Activated CD8-positive, alpha-beta memory T cell treated with anti-CD3 and anti-CD28 coated beads for 1 hour (primary cell): ENCODE results near the gene USP5.

Source experiments
- DNase-seq, 2 donors: peaks; one replicate each; pipeline ENCODE4 v3.0.0-alpha.2; 2020; ENCODE audit warnings: low read depth in 1 of 2; ENCODE audit errors: extremely low read depth in 1 of 2

The USP5 gene

DNA sequence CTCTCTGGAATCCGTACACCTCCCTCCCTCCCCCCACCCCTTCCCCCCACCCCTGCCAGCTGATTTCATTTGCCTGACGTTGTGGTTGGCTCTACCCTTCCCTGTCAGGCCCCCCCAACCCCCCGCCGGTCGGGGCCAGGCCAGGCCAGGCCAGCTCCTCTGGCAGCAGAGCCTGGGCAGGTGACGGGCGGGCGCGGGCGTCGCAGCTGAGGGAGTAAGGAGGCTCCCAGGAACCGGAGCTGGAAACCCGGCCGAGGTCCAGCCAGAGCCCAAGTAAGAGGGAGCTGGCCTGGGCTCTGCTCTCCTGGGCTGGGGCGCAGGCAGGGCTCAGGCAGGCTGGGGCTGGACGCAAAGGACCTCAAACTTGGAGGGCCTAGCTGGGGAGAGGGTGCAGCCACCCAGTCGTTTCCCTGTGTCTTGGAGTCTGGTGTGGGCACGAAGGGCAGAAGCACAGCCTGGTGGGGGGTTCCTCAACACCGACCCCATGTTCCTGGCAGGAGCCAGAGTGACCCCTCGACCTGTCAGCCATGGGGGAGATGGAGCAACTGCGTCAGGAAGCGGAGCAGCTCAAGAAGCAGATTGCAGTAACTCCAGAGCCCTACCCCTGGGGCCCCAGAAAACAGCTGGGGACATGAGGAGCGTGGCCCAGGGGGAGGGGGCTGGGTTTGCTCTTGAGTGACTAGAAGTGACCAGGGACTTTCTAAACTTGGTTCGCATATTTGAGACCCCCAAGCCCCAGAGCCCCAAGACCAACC lies 11.0 kb upstream of the USP5 start, which contains the start of gene GNB3:
TSS of gene GNB3 (plus strand) at position 165 of the 755 bp plus-strand sequence. CDS start at position 528, 363 bp downstream.
- no peak for DNase-seq

DNA sequence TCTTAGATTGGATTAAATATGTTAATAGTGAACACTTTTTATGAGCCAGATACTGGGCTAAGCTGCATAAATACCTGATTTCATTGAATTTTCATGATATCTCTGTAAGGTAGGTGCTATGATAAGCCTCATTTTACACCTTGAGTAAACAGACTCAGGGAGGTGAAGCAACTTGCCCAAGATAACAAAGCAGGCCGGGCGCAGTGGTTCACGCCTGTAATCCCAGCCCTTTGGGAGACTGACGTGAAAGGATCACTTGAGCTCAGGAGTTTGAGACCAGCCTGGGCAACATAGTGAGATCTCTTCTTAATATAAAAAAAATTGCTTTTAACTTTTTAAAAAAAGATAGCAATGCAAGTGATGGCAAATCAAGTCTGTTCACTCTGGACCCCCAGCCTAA lies 9.9 kb upstream of the USP5 start:
- no peak for DNase-seq

DNA sequence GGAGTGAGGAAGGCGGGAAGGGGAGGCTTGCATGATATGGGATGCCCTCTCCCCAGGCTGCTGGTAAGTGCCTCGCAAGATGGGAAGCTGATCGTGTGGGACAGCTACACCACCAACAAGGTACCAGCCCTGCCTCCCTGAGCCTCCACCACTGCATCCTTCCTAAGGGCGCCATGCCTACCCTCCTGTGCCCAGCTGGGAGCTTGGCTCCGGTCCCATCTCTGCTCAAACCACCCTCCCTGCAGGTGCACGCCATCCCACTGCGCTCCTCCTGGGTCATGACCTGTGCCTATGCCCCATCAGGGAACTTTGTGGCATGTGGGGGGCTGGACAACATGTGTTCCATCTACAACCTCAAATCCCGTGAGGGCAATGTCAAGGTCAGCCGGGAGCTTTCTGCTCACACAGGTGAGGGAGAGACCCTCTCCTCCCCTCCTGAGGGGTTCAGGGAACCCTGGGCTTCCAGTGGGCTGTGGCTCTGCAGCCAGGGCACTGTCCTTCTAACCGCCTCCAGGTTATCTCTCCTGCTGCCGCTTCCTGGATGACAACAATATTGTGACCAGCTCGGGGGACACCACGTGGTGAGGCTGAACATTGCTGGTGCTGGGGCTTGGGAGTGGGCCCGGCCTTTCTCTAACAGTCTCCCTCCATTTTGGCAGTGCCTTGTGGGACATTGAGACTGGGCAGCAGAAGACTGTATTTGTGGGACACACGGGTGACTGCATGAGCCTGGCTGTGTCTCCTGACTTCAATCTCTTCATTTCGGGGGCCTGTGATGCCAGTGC lies 8.6 kb upstream of the USP5 start:
- no peak for DNase-seq

- no peak for DNase-seq
Measured at GRCh38 chr12:6845395-6845794, 6.6 kb upstream of the USP5 start.

DNA sequence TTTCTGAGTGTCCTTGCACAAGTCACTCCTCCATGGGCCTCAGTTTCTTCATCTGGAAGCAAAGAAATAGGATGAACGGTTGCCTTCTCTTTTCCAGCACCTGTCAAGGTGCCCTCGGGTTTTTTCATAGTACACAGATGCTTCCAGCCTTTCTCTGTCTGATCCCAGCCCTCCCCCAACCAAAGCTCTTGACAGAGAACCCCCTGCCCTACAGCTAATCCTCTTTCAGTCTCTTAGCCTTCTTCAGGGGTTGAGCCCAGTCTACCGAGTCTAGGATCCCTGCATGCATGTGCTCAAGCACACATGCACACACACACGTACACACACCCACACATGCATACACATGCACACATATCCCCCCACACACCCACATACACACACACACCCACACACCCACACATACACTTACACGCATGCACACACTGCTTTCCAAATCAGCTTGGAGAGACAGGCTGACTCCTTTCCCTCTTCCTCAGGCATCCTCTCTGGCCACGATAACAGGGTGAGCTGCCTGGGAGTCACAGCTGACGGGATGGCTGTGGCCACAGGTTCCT lies 5.6 kb upstream of the USP5 start:
- no peak for DNase-seq

DNA sequence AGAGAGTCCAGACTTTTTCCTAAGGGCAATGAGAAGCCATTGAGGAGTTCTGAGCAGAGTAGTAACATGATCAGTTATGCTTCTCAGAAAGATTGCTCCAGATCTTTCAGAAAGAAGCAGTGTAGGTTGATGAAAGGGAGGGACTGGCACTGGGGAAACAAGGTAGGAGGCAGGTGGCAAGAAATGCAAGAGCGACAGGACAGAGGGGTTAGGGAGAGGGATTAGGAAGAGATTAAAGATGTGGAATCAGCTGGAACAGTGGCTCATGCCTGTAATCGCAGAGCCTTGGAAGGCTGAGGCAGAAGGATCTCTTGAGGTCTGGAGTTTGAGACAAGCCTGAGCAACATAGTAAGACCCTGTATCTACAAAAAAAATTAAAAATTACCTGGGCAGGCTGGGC lies 4.3 kb upstream of the USP5 start:
- DNase-seq, result no peak

- no peak for DNase-seq
Measured at GRCh38 chr12:6849427-6849826, 2.5 kb upstream of the USP5 start.

DNA sequence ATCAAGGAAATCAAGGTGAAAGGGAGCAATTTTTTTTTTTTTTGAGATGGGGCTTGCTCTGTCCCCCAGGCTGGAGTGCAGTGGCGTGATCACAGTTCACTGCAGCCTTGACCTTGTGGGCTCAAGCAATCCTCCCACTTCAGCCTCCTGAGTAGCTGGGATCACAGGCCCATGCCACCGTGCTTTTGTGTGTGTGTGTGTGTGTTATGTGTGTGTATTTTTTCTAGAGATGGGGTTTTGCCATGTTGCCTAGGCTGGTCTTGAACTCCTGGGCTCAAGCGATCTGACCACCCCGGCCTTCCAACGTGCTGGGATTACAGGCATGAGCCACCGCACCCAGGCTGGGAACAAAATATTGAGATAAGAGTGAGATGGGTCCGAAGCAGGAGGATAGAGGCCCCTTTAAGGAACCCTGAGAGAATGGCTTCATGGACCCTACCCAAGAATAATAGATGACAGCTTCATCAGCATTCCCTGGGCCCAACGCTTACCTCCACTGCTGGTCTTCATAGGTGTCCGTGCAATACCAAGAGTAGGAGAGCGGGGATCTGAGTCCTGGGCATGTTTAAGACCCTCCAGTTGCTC lies 1.9 kb upstream of the USP5 start:
- no peak for DNase-seq

GRCh38 chr12:6850796-6851152 lies 1.2 kb upstream of the USP5 start:
- DNase-seq, result no peak

DNA sequence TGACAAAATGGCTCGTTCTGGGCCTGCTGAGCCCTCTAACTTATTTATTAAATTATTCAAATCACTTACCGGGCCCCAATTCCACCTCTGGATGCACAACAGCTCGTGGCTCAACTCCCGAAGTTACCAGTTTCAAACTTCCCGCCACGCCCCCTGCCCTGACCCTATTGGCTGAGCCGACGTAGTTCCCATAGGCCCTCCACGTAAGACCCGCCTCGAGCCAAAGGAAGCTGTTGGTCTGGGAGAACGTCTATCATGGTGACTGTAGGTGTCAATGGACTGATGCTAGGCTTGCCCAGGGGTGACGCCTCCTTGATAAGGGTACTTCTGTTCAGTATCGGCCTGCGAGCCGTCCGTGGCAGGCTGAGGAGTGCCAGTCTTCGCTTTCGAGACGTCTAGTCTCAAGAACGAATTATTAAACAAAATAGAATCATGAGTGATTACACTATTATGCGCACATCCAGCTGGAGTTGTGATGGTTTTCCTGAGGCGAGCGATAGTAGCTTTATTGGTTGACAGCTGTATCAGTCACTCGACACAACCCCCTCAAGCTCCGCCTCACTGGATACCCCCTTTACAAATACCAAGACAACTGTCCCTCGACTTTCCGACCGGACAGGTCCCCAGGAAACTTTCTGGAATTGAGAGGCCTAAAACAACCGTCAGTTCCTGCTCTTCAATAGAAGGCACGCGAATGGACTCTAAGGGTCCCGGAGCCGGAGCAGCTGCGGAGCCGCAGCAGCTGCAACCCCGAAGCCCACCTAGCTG lies 613 bp upstream of the USP5 start, which contains the start of gene CDCA3:
TSS of gene CDCA3 (minus strand) at position 134 of the 768 bp plus-strand sequence. CDS start 334 bp downstream, outside the sequence.
- peak; percentile 80 to 84 for DNase-seq

GRCh38 chr12:6852651-6853354 lies 853 bp downstream of the USP5 start:
- DNase-seq, result no peak

GRCh38 chr12:6853626-6854025 lies 1.7 kb downstream of the USP5 start:
- DNase-seq, result no peak

- DNase-seq, result no peak
Measured at GRCh38 chr12:6854036-6854435, 2.1 kb downstream of the USP5 start.

DNA sequence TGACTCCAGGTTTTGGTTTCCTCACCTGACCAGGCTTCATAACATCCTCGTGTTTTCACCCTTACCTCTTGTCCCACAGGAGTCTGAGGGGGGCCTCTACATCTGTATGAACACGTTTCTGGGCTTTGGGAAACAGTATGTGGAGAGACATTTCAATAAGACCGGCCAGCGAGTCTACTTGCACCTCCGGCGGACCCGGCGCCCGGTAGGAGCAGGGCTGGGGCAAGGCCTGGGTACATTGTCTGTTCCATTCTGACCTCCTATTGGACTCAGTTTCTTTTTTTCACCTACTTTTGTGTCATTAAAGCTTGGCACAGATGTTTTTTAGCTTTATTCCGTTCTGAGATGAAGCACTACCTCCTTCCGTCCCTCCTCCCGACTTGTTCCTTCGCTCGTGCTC lies 3.4 kb downstream of the USP5 start:
- no peak for DNase-seq

- DNase-seq, result no peak
Measured at GRCh38 chr12:6858799-6859198, 6.8 kb downstream of the USP5 start.

- no peak for DNase-seq
Measured at GRCh38 chr12:6860116-6860515, 8.2 kb downstream of the USP5 start.

DNA sequence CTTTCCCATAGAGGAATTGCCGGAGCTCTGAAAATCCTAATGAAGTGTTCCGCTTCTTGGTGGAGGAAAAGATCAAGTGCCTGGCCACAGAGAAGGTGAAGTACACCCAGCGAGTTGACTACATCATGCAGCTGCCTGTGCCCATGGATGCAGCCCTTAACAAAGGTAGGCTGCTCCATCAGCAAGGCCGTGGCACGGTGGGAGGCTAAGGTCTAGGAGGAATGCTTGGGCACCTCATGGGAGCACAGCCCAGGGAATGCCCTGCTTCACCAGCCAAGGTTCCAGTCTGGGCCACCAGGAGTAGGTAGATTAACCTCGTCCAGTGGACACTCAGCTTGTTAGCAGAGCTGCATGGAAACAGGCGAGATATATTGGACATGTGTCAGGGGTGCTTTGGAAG lies 9.0 kb downstream of the USP5 start:
- DNase-seq, result no peak

DNA sequence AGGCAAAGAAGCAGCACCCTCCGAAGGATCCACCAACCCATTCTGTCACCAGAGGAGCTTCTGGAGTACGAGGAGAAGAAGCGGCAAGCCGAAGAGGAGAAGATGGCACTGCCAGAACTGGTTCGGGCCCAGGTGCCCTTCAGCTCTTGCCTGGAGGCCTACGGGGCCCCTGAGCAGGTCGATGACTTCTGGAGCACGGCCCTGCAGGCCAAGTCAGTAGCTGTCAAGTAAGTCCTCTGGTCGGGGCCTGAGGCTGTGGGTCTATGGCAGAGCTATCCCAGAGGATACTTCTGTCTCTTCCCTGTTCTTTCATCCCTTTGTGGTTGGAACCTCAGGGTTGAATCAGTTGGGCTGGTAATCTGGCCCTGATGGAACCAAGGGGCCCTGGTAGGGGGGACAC lies 9.4 kb downstream of the USP5 start:
- no peak for DNase-seq

GRCh38 chr12:6863033-6863432 lies 11.1 kb downstream of the USP5 start:
- no peak for DNase-seq
